Measurements from ENCODE around the gene NFYC.

Gene NFYC

GRCh38 chr1:40663324-40664166 is 28.0 kb upstream of the NFYC start (continued):
- TF ChIP-seq, protein P1, sequence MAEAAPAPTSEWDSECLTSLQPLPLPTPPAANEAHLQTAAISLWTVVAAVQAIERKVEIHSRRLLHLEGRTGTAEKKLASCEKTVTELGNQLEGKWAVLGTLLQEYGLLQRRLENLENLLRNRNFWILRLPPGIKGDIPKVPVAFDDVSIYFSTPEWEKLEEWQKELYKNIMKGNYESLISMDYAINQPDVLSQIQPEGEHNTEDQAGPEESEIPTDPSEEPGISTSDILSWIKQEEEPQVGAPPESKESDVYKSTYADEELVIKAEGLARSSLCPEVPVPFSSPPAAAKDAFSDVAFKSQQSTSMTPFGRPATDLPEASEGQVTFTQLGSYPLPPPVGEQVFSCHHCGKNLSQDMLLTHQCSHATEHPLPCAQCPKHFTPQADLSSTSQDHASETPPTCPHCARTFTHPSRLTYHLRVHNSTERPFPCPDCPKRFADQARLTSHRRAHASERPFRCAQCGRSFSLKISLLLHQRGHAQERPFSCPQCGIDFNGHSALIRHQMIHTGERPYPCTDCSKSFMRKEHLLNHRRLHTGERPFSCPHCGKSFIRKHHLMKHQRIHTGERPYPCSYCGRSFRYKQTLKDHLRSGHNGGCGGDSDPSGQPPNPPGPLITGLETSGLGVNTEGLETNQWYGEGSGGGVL (tag by site-specific recombination; IDR thresholded peaks at IDR 0.05) = peak; percentile 89

GRCh38 chr1:40664167-40664537 is 27.4 kb upstream of the NFYC start:
- Histone ChIP-seq H3K4me3 (ENCODE audit: low read depth, low read length) (no peak overlapping the region), H3K9me3 (ENCODE audit: control insufficient read depth, insufficient read depth, low read depth, low read length) (no peaks in the 10 kb centered on the region), H3K4me1 (ENCODE audit: control insufficient read depth, insufficient read depth, low read length) (no peaks in the 10 kb centered on the region), H3K36me3 (ENCODE audit: control insufficient read depth in 2 of 2, insufficient read depth in 1 of 2, low read length in 2 of 2) (no peaks in the 10 kb centered on the region), H3K27ac (ENCODE audit: extremely low read depth, low read depth, low read length) (no peak overlapping the region)
- POLR2A ChIA-PET = interaction anchor here (1.6 to 1.9 kb wide), 2 partner anchors 28 to 40 kb away, joined by 5 to 6 read pairs; partner anchors contain the start of gene NFYC
- CTCF ChIA-PET = no interaction called here
- no peak for TF ChIP-seq ZNF214 (tag by site-specific recombination; IDR thresholded peaks at IDR 0.05; ENCODE audit: borderline replicate concordance)
- TF ChIP-seq GLI4 (tag by site-specific recombination; IDR thresholded peaks at IDR 0.05) = no peak
- peak; percentile 30; the same call in 1 of the 2 replicates for TF ChIP-seq EGR2 (tag by site-specific recombination; IDR thresholded peaks at IDR 0.05; ENCODE audit: low read depth)
- no peak for TF ChIP-seq ZXDB (tag by site-specific recombination; IDR thresholded peaks at IDR 0.05)
- no peak for TF ChIP-seq ZNF624 (tag by site-specific recombination; IDR thresholded peaks at IDR 0.05)
- TF ChIP-seq ZNF155 (tag by site-specific recombination; IDR thresholded peaks at IDR 0.05) = no peak
- peak; percentile 51 for TF ChIP-seq ZFHX2 (tag by site-specific recombination; conservative IDR thresholded peaks at IDR 0.05)
- no peak for TF ChIP-seq ZNF548 (tag by site-specific recombination; IDR thresholded peaks at IDR 0.05)
- no peak for TF ChIP-seq ZNF660 (tag by site-specific recombination; IDR thresholded peaks at IDR 0.05)
- TF ChIP-seq ZNF324 (tag by site-specific recombination; IDR thresholded peaks at IDR 0.05) = no peak

GRCh38 chr1:40664791-40665190 is 26.7 kb upstream of the NFYC start:
- H3K36me3 ChIP-seq (ENCODE audit: control insufficient read depth in 2 of 2, insufficient read depth in 1 of 2, low read length in 2 of 2) = no peaks in the 10 kb centered on the region
- H3K9me3 ChIP-seq (ENCODE audit: control insufficient read depth, insufficient read depth, low read depth, low read length) = no peaks in the 10 kb centered on the region
- ChIA-PET POLR2A (interaction anchor here (0.6 to 1.9 kb wide), 3 partner anchors 27 to 267 kb away, joined by 3 to 5 read pairs (median 5); partner anchors contain the start of gene NFYC), CTCF (interaction anchor here (0.6 to 0.9 kb wide), 2 partner anchors 52 to 186 kb away, joined by 3 read pairs; no protein-coding TSS in a partner anchor)
- TF ChIP-seq ZBTB20 (tag by site-specific recombination; IDR thresholded peaks at IDR 0.05) = peak; percentile 89; the same call in 1 of the 2 replicates
- TF ChIP-seq ZNF624 (tag by site-specific recombination; IDR thresholded peaks at IDR 0.05) = no peak
- no peak overlapping the region for H3K27ac ChIP-seq (ENCODE audit: extremely low read depth, low read depth, low read length)
- no peaks in the 10 kb centered on the region for H3K4me1 ChIP-seq (ENCODE audit: control insufficient read depth, insufficient read depth, low read length)
- H3K4me3 ChIP-seq (ENCODE audit: low read depth, low read length) = no peak overlapping the region

GRCh38 chr1:40665335-40666171 is 26.0 kb upstream of the NFYC start, which contains the start of gene RIMS3:
TSS of gene RIMS3 (minus strand) at chr1:40665682. CDS start at chr1:40641925, 23,757 bp downstream.
- POLR2A ChIA-PET = interaction anchor here (0.6 to 1.9 kb wide), 3 partner anchors 26 to 268 kb away, joined by 3 to 5 read pairs (median 5); partner anchors contain the start of gene NFYC
- Histone ChIP-seq H3K27ac (ENCODE audit: extremely low read depth, low read depth, low read length) (no peak within 1 kb of the TSS; the same call in 1 of the 2 replicates), H3K4me1 (ENCODE audit: control insufficient read depth, insufficient read depth, low read length) (no peaks in the 10 kb centered on the region), H3K4me3 (ENCODE audit: low read depth, low read length) (peak within 1 kb of the TSS; percentile 49), H3K36me3 (ENCODE audit: control insufficient read depth in 2 of 2, insufficient read depth in 1 of 2, low read length in 2 of 2) (no peaks in the 10 kb centered on the region), H3K9me3 (ENCODE audit: control insufficient read depth, insufficient read depth, low read depth, low read length) (no peaks in the 10 kb centered on the region)
- CTCF ChIA-PET = interaction anchor here (0.6 to 1.3 kb wide), 3 partner anchors 17 to 53 kb away, joined by 3 to 7 read pairs (median 3); no protein-coding TSS in a partner anchor
- TF ChIP-seq ZBTB20 (tag by site-specific recombination; IDR thresholded peaks at IDR 0.05) = no peak; the same call in 1 of the 2 replicates
- peak; percentile 28; the same call in 1 of the 2 replicates for TF ChIP-seq KLF7 (tag by site-specific recombination; IDR thresholded peaks at IDR 0.05; ENCODE audit: borderline replicate concordance)
- TF ChIP-seq ZNF670 (tag by site-specific recombination; IDR thresholded peaks at IDR 0.05; ENCODE audit: low read depth) = no peak
- TF ChIP-seq ZNF266 (tag by site-specific recombination; IDR thresholded peaks at IDR 0.05; ENCODE audit: low read depth) = no peak
- no peak for TF ChIP-seq ZNF311 (tag by site-specific recombination; IDR thresholded peaks at IDR 0.05; ENCODE audit: borderline replicate concordance)
- TF ChIP-seq ZNF623 (tag by site-specific recombination; IDR thresholded peaks at IDR 0.05) = no peak
- TF ChIP-seq ZNF112 (tag by site-specific recombination; IDR thresholded peaks at IDR 0.05) = no peak
- TF ChIP-seq KLF9 (tag by site-specific recombination; IDR thresholded peaks at IDR 0.05; ENCODE audit: low read depth) = peak; percentile 89
- no peak for TF ChIP-seq BCL11A (tag by site-specific recombination; IDR thresholded peaks at IDR 0.05; ENCODE audit: low read depth)
- peak; percentile 73 for TF ChIP-seq KLF16 (tag by site-specific recombination; IDR thresholded peaks at IDR 0.05)
- TF ChIP-seq OSR2 (tag by site-specific recombination; IDR thresholded peaks at IDR 0.05) = peak; percentile 59
- TF ChIP-seq PRDM4 (tag by site-specific recombination; IDR thresholded peaks at IDR 0.05) = peak; percentile 90
- TF ChIP-seq ZNF341 (tag by site-specific recombination; IDR thresholded peaks at IDR 0.05; ENCODE audit: low read depth) = no peak

All from HEK293 (cell line).